Loucy (cell line): ENCODE results near the gene COL23A1.

ENCODE experiments used
- H2AFZ ChIP-seq: fragments of 200-600 bp; sonication (generic); 2 replicates; pipeline ENCODE4 v1.6.0; 2016; ENCODE audit warnings: antibody characterized with exemption, mild to moderate bottlenecking, low read length, moderate library complexity
- H3F3A ChIP-seq: fragments of 200-600 bp; 2 replicates; pipeline ENCODE4 v1.6.0; 2016; ENCODE audit warnings: antibody characterized with exemption, low read depth, mild to moderate bottlenecking
- H3K27me3 ChIP-seq: fragments of 200-600 bp; sonication (generic); 2 replicates; pipeline ENCODE4 v1.6.1; 2014; ENCODE audit warnings: low read length, mild to moderate bottlenecking; ENCODE audit not compliant: insufficient read depth, poor library complexity, severe bottlenecking
- H3K36me3 ChIP-seq: fragments of 200-600 bp; sonication (generic); 2 replicates; pipeline ENCODE4 v1.6.1; 2016; ENCODE audit warnings: low read length; ENCODE audit not compliant: insufficient read depth
- H3K4me1 ChIP-seq: fragments of 200-600 bp; sonication (generic); 2 replicates; pipeline ENCODE4 v1.5.1; 2014; ENCODE audit warnings: low read length, mild to moderate bottlenecking; ENCODE audit not compliant: insufficient read depth, poor library complexity, severe bottlenecking
- H3K4me2 ChIP-seq: fragments of 200-600 bp; sonication (generic); 2 replicates; pipeline ENCODE4 v1.6.0; 2014; ENCODE audit warnings: antibody characterized with exemption, low read length, low read depth, mild to moderate bottlenecking; ENCODE audit not compliant: poor library complexity, severe bottlenecking
- H3K4me3 ChIP-seq: fragments of 200-600 bp; sonication (generic); 2 replicates; pipeline ENCODE4 v1.5.1; 2014; ENCODE audit warnings: low read length, mild to moderate bottlenecking, mixed read lengths; ENCODE audit not compliant: poor library complexity, severe bottlenecking
- H3K79me2 ChIP-seq: fragments of 200-600 bp; sonication (generic); 2 replicates; pipeline ENCODE4 v1.6.1; 2014; ENCODE audit warnings: low read length; ENCODE audit not compliant: insufficient read depth
- H3K9ac ChIP-seq: fragments of 200-600 bp; sonication (generic); 2 replicates; pipeline ENCODE4 v1.6.0; 2014; ENCODE audit warnings: mild to moderate bottlenecking, low read depth, low read length, moderate library complexity; ENCODE audit not compliant: poor library complexity, severe bottlenecking
- H3K9me2 ChIP-seq: fragments of 200-600 bp; sonication (generic); replicated peaks from 2 replicates; pipeline ENCODE4 v1.6.1; 2016; ENCODE audit warnings: low read depth, low read length, mixed read lengths
- H3K9me3 ChIP-seq: fragments of 200-600 bp; sonication (generic); 2 replicates; pipeline ENCODE4 v1.6.1; 2014; ENCODE audit warnings: mild to moderate bottlenecking, antibody characterized with exemption, low read length, low read depth; ENCODE audit not compliant: insufficient read depth
- H4K20me1 ChIP-seq: fragments of 200-600 bp; sonication (generic); 2 replicates; pipeline ENCODE4 v1.6.0; 2014; ENCODE audit warnings: antibody characterized with exemption, low read length, mild to moderate bottlenecking; ENCODE audit not compliant: insufficient read depth, poor library complexity, severe bottlenecking
- EZH2phosphoT487 ChIP-seq: fragments of 200-600 bp; IDR thresholded peaks from 2 replicates; pipeline ENCODE4 v1.6.1; 2018; ENCODE audit warnings: antibody characterized with exemption, mild to moderate bottlenecking, moderate library complexity, borderline replicate concordance
- TF ChIP-seq, protein P1 (sequence below): fragments of 200-600 bp; sonication (generic); conservative IDR thresholded peaks from 2 replicates; pipeline ENCODE4 v1.5.1; 2014; ENCODE audit warnings: mild to moderate bottlenecking, antibody characterized with exemption, low read length

Gene COL23A1

DNA sequence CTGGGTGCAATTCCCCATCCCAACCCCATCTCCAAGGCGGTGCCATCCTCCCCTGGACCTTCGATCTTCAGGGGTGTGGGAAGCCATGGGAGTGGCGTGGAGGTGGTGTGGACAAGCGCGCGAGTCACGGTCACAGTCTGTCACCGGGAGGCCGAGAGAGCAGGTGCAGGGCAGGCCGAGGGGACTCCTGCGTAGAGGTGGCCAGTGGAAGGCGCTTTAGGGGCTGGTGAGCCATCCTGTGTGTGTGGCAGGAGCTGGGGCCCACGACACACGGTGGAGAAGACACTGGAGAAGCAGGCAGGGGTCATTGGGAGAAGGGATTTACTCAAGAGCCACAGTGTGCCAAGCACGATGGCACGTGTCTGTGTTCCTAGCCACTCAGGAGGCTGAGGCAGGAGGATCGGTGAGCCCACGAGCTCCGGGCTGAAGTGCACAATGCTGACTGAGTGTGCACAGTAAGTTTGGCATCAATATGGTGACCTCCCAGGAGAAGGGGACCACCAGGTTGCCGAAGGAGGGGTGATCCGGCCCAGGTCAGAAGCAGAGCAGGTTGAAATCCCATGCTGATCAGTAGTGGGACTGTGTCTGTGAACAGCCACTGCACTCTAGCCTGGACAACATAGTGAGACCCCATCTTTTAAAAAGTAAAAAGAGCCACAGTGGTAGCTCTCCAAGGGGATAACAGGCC is 212.5 kb downstream of the COL23A1 start:
- Histone ChIP-seq H4K20me1 (no peaks in the 10 kb centered on the region), H3K9me3 (no peaks in the 10 kb centered on the region), H3K36me3 (no peaks in the 10 kb centered on the region), H3K4me3 (no peak overlapping the region), H3K79me2 (no peaks in the 10 kb centered on the region), H2AFZ (no peak overlapping the region), H3K27me3 (no peaks in the 10 kb centered on the region), H3K9ac (no peak overlapping the region), H3K4me2 (no peak overlapping the region), H3K9me2 (no peaks in the 10 kb centered on the region), H3K4me1 (no peaks in the 10 kb centered on the region), H3F3A (no peaks in the 10 kb centered on the region)
- TF ChIP-seq EZH2phosphoT487: no peak
- TF ChIP-seq, protein P1, sequence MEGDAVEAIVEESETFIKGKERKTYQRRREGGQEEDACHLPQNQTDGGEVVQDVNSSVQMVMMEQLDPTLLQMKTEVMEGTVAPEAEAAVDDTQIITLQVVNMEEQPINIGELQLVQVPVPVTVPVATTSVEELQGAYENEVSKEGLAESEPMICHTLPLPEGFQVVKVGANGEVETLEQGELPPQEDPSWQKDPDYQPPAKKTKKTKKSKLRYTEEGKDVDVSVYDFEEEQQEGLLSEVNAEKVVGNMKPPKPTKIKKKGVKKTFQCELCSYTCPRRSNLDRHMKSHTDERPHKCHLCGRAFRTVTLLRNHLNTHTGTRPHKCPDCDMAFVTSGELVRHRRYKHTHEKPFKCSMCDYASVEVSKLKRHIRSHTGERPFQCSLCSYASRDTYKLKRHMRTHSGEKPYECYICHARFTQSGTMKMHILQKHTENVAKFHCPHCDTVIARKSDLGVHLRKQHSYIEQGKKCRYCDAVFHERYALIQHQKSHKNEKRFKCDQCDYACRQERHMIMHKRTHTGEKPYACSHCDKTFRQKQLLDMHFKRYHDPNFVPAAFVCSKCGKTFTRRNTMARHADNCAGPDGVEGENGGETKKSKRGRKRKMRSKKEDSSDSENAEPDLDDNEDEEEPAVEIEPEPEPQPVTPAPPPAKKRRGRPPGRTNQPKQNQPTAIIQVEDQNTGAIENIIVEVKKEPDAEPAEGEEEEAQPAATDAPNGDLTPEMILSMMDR: no peak

DNA sequence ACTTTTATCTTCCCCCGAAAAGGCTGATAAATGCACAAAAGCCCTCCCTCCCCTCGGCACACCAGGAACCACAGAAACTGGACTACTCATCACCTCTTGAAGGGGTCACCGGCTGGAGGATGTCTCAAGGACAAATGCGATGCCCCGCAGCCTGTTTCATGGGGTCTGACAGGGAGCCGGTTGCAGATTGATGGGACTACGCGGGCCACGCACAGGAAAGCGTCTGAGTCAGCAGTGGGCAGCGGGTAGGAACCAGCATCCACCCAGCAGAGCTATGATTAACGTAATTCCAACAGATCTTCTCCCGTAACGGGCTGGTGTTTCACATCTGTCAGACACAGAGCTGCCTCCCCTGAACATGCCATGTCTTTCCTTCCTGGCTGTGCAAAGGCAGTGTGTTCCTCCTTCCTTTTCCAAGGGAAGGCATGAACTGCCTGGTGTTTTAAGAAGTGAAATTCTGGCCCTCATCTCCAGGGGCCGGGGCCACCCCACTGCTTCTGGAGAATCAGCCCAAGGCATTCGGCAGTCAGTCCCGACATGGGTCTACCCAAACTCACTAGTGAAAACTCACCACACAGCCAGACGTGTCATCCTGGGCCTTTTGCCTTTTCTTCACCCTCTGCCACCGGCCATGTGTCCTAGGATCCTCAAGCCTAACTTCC is 213.1 kb downstream of the COL23A1 start:
- Histone ChIP-seq H3K27me3 (no peaks in the 10 kb centered on the region), H4K20me1 (no peaks in the 10 kb centered on the region), H3K9me2 (no peaks in the 10 kb centered on the region), H3K9me3 (no peaks in the 10 kb centered on the region), H2AFZ (no peak overlapping the region), H3K36me3 (no peaks in the 10 kb centered on the region), H3K4me1 (no peaks in the 10 kb centered on the region), H3K4me2 (no peak overlapping the region), H3K4me3 (no peak overlapping the region), H3K79me2 (no peaks in the 10 kb centered on the region), H3F3A (no peaks in the 10 kb centered on the region), H3K9ac (no peak overlapping the region)
- no peak for TF ChIP-seq EZH2phosphoT487
- TF ChIP-seq, protein P1: no peak

GRCh38 chr5:178375348-178375747 is 214.8 kb downstream of the COL23A1 start:
- no peak for TF ChIP-seq EZH2phosphoT487
- TF ChIP-seq, protein P1: no peak
- no peaks in the 10 kb centered on the region for H3K9me2 ChIP-seq
- no peak overlapping the region for H3K4me2 ChIP-seq
- H2AFZ ChIP-seq: no peak overlapping the region
- H3K36me3 ChIP-seq: no peaks in the 10 kb centered on the region
- no peak overlapping the region for H3K9ac ChIP-seq
- H3K9me3 ChIP-seq: no peaks in the 10 kb centered on the region
- no peaks in the 10 kb centered on the region for H3K79me2 ChIP-seq
- no peaks in the 10 kb centered on the region for H3K4me1 ChIP-seq
- H3F3A ChIP-seq: no peaks in the 10 kb centered on the region
- H3K4me3 ChIP-seq: no peak overlapping the region
- no peaks in the 10 kb centered on the region for H3K27me3 ChIP-seq
- H4K20me1 ChIP-seq: no peaks in the 10 kb centered on the region
